ENCODE data around the gene HLA-G. TPM values are rescaled to one million over a fixed set of nuclear protein-coding genes. Genes with fewer than 3 reads are reported as not detected.
"Not testable (repeated sequence)": the region's sequence is repeated elsewhere in the genome, so short reads cannot be mapped to it uniquely, and the experiment has no call there.

HLA-G gene
- 10 to 100 TPM in 1 of 4 donors, 1 to 10 TPM in 2, under 1 TPM in 1; 0.57 to 10.5 (median 4.4) TPM for polyA plus RNA-seq (ENCODE audit: insufficient read length in 4 of 4)

- no peak for DNase-seq (ENCODE audit: low read depth in 4 of 4, low spot score in 3 of 4)
These were observed at the start of gene HLA-G for GRCh38 chr6:29827579-29828470. HLA-G (plus strand) TSS chr6:29827825; CDS start chr6:29827845, 20 bp downstream.

DNA sequence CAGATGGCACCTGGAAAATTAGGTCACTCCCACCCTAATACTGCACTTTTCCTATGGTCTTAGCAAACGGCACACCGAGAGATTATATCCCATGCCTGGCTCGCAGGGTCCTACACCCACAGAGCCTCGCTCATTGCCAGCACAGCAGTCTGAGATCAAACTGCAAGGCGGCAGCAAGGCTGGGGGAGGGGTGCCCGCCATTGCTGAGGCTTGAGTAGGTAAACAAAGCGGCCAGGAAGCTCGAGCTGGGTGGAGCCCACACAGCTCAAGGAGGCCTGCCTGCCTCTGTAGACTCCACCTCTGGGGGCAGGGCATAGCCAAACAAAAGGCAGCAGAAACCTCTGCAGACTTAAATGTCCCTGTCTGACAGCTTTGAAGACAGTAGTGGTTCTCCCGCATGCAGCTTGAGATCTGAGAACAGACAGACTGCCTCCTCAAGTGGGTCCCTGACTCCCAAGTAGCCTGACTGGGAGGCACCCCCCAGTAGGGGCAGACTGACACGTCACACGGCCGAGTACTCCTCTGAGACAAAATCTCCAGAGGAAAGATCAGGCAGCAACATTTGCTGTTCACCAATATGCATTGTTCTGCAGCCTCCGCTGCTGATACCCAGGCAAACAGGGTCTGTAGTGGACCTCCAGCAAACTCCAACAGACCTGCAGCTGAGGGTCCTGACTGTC, 47.5 kb upstream of the HLA-G start:
- not testable (repeated sequence) for DNase-seq (ENCODE audit: low read depth in 4 of 4, low spot score in 3 of 4)

DNA sequence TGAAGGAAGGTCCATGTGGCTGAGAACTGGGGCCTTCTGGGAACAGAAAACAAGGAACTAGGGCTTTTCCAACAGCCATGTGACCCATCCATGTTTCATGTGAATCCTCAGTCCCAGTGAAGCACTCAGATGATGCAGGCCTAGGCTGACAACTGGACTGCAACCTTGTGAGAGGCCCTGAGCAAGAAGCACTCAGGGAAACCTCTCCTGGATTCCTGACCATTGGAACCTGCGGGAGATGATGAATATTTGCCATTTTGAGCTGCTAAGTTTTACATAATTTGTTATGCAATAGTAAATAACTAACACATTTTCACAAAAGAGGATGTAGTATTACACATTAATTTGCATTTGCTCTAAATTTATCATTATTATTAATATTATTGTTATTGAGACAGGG, 38.4 kb upstream of the HLA-G start:
- DNase-seq (ENCODE audit: low read depth in 4 of 4, low spot score in 3 of 4) = no peak

DNA sequence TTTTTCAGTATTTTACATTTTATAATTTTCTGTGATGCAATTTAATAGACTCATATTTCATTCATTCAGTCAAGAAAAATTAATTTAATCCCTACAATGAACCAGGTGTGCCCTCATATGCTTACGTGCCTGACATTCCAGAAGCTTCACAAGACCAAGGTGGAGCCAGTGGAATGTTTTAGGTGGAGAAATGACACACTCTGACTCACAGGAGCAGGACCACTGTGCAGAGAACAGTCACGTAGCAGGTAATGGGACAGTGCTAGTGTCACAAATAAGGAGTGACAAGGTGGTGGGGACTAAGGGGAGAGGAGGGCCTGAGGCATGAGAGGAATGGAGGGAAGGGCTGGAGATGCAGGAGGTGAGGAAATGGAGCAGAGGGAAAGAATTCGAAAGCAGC, 37.0 kb upstream of the HLA-G start:
- no peak for DNase-seq (ENCODE audit: low read depth in 4 of 4, low spot score in 3 of 4)

- no peak for DNase-seq (ENCODE audit: low read depth in 4 of 4, low spot score in 3 of 4)
These were observed 36.5 kb upstream of the HLA-G start for GRCh38 chr6:29791162-29791561.

- no peak for DNase-seq (ENCODE audit: low read depth in 4 of 4, low spot score in 3 of 4)
These were observed 35.9 kb upstream of the HLA-G start for GRCh38 chr6:29791786-29792122.

- no peak for DNase-seq (ENCODE audit: low read depth in 4 of 4, low spot score in 3 of 4)
These were observed 35.2 kb upstream of the HLA-G start for GRCh38 chr6:29792123-29793035.

GRCh38 chr6:29793036-29793356, 34.6 kb upstream of the HLA-G start:
- no peak for DNase-seq (ENCODE audit: low read depth in 4 of 4, low spot score in 3 of 4)

- no peak for DNase-seq (ENCODE audit: low read depth in 4 of 4, low spot score in 3 of 4)
These were observed 33.8 kb upstream of the HLA-G start for GRCh38 chr6:29793796-29794195.

- DNase-seq (ENCODE audit: low read depth in 4 of 4, low spot score in 3 of 4) = no peak
These were observed 31.6 kb upstream of the HLA-G start for GRCh38 chr6:29796026-29796425.

DNA sequence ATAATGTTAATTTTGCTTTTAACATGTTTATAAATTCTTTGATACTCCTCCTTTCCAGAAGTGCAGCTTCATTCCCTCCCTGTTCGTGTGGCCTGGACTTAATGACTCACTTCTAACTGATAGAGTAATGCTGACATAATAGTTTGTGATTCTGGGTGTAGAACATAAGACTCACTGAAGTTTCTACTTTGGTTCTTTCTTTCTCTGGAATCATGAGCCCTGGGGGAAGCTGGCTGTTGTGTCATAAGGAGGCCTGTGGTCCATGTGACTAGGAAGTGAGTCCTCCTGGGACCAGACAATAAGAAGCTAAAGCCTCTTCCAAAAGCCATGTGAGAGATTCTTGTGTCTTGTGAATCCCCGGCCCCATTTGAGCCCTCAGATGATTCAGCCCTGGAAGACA, 30.5 kb upstream of the HLA-G start:
- DNase-seq (ENCODE audit: low read depth in 4 of 4, low spot score in 3 of 4) = no peak

GRCh38 chr6:29797966-29798365, 29.7 kb upstream of the HLA-G start:
- DNase-seq (ENCODE audit: low read depth in 4 of 4, low spot score in 3 of 4) = no peak

DNA sequence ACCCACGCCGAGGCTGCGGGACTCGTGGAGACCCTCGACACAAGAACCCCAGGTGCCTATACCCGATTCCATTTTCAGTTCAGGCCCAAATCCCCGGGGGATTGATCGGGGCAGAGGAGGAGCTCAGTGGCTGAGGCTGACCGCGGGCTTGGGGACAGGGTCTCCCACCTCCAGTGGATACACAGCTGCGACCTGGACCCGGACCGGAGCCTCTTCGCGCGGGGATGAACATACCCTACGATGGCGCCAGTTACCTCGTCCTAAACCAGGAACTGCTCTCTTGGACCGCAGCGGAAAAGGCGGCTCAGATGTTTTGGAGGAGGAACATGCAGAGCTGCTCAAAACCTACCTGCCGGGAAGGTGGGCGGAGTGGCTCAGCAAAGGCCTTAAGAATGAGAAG, 27.4 kb upstream of the HLA-G start:
- no peak for DNase-seq (ENCODE audit: low read depth in 4 of 4, low spot score in 3 of 4)

- no peak for DNase-seq (ENCODE audit: low read depth in 4 of 4, low spot score in 3 of 4)
These were observed 21.2 kb upstream of the HLA-G start for GRCh38 chr6:29806387-29806786.

GRCh38 chr6:29809249-29809648, 18.4 kb upstream of the HLA-G start:
- no peak for DNase-seq (ENCODE audit: low read depth in 4 of 4, low spot score in 3 of 4)

GRCh38 chr6:29810371-29810770, 17.3 kb upstream of the HLA-G start:
- DNase-seq (ENCODE audit: low read depth in 4 of 4, low spot score in 3 of 4) = no peak

DNA sequence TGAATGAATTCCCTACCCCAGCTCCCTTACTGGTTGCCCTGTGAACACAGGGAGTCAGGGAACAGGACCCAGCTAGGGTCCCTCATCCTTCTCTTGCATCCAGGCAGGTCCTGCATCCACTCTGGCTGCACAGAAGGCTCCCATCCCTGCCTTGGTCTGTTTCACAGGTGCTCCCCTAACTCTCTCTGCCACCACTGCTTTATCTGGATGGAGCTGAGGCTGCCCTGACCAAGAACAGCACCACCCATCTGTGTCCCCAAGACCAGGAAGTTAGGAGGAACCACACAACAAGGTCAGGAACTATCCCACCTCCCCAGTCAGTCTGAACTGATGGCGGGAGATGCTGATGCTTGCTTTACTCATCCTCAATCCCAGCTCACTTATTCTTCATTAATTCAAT, 16.2 kb upstream of the HLA-G start:
- no peak for DNase-seq (ENCODE audit: low read depth in 4 of 4, low spot score in 3 of 4)

DNA sequence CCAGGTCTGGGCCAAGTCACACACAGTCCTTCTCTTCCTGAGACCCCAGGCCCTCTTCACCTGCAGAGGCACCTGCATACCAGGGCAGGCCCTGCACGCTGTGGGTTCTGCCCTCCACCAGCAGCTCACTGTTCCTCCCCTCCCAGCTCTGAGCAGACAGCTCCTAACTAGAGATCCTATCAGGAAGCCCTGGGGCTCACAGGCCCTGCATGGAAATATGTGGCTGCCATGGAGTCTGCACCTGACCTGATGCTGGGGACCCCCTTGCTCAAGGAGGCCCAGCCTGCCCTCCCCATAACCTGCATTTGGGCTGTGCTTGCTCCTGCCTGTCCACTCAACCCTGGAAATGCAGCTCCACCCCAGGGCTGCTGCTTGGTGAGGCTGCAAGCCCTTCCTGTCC, 14.6 kb upstream of the HLA-G start:
- no peak for DNase-seq (ENCODE audit: low read depth in 4 of 4, low spot score in 3 of 4)

DNA sequence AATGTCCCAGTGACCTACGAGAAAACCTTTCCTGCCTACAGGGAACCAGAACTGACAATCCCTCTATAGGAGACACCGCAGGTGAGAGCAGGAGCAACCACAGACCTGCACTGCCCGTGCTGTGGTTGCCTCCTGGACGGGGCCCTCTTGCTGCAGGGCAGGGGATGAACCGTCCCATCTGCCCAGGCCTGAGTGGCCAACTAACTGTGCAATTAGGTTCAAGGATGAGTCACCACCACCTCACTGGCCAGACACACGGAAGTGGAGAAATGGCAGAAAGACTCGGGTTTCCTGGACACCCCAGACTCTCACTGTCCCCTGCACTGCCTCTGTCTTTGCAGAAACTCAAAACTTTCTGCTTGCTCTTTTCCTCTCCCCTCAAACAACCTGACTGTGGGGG, 13.8 kb upstream of the HLA-G start:
- no peak for DNase-seq (ENCODE audit: low read depth in 4 of 4, low spot score in 3 of 4)

DNA sequence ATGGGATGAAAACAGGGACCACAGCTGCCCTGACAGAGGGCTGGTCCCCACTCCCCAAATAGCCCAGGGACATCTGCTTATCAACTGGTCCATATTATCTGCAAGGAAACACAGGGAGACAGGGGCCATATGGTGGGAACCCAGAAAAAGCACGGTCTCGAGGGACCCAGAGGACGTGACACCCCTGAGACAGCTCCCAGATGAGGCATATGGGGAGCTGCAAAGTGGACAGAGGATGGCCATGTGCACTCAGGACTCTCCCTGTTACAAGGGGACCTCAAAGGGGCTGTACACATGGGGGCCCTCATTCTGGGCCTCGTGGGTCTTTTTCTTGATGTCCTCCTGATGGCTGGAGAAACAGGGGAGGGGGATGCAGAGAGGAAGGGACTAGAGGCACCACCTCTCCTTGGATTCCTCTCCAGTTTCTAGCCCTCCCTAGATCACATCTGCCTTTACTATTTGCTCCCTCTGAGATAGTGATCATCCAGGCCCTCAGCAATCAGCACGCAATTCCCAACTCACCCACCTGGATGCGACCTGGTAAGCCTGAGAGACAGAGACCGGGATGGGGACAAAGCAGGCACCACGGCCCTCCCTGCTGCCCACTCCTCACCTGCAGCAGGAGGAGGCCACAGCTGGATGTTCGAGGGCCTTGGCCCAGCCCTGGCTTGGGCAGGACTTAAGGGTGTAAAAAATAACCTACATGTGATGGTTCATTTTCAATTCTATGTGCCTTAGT, 13.1 kb upstream of the HLA-G start:
- no peak for DNase-seq (ENCODE audit: low read depth in 4 of 4, low spot score in 3 of 4)

Measured in left renal pelvis (tissue), 4 donors.